DND-41 (cell line): ENCODE results near the gene PRAME.

ENCODE experiments used
- CTCF ChIP-seq: IDR thresholded peaks from 2 replicates; pipeline ENCODE4 v1.5.1; 2012; ENCODE audit warnings: borderline replicate concordance, low read length, moderate library complexity, mild to moderate bottlenecking; ENCODE audit not compliant: poor library complexity, severe bottlenecking; ENCODE audit errors: extremely low read depth
- EZH2 ChIP-seq: IDR thresholded peaks from 3 replicates; pipeline ENCODE4 v1.6.1; 2012; ENCODE audit warnings: borderline replicate concordance, low read depth, mild to moderate bottlenecking, moderate library complexity, low read length, inconsistent platforms; ENCODE audit not compliant: severe bottlenecking

GRCh38 chr22:22546490-22546889 lies 12.6 kb downstream of the PRAME start:
- TF ChIP-seq CTCF (no peak), EZH2 (no peak)
